SH-SY5Y (cell line): ENCODE data around the gene ASIC3.

Experiments used
- GATA2 ChIP-seq: IDR thresholded peaks from 2 replicates; pipeline ENCODE4 v1.6.1; 2011; ENCODE audit warnings: mild to moderate bottlenecking, low read depth, low read length
- GATA3 ChIP-seq: IDR thresholded peaks from 2 replicates; pipeline ENCODE4 v1.6.1; 2011; ENCODE audit warnings: low read depth, mild to moderate bottlenecking, low read length, moderate library complexity

DNA sequence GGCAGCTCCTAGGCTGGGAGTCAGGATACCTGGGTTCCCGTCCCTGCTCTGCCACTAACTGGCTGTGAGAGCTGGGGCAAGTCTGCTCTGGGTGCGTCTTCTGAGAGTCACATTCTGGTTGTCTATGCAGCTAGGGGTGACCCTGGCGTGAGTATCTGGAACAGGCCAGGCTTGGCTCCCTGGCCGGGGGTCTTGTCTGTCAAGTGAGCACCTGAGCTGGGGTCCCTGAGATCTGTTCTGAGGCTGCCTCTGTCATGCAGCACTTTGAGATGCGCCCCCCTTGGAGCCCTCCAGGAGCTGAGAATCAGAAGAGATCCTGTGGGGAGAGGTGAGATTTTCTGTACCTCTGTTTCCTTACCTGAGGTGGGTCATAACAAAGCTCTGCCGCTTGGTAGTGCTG lies 45.4 kb downstream of the ASIC3 start:
- TF ChIP-seq GATA3 (no peak), GATA2 (no peak)
